Kasumi-1 (cell line): ENCODE measurements around the gene TMEM232.
"Not testable (repeated sequence)": the region's sequence is repeated elsewhere in the genome, so short reads cannot be mapped to it uniquely, and the experiment has no call there.

Experiments used
- DNase-seq, 2 experiments: peaks; one replicate each; lab custom pipeline; 2025; lab: John Stamatoyannopoulos, UW

TMEM232 gene

DNA sequence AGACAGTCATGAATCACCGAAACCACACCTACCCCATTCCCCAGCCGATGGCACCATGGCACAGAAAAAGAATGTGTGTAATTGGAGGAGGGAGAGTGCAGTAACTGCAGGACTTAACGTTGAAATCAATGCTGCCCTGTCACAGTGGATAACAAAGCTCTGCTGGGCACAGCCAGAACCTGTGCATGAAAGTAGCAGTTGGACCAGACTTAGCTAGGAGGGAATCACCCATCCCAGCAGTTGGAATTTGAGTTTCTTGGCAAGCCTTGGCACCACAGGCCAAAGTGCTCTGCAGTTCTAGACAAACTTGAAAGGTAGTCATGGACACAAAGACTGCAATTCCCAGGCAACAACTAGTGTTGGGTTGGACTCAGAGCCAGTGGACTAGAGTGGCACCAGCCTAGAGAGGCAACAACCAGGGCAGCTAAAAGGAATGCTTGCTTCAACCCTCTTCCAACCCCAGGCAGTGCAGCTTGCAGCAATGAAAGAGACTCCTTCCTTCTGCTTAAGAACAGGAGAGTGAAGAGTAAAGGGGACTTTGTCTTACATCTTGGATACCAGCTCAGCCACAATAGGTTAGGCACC lies 19.1 kb downstream of the TMEM232 start:
- DNase-seq, result no peak

DNA sequence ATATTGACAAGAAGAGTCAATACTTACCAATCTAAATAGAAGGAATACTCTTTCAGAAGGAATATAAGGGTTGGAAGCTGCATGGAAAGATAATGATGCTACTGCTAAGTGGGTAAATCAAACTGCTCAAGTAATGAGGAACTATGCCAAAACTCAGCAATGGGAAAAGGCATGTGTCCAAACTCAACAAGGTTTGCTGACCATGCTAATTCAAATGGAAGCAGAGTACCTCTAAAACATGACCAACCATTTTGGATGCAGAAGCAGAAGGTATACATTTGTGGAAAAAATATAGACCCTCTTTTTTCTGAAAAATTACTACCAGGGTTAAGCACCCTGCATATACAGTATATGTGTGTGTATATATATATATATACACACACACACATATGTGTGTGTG lies 21.1 kb downstream of the TMEM232 start:
- no peak for DNase-seq

DNA sequence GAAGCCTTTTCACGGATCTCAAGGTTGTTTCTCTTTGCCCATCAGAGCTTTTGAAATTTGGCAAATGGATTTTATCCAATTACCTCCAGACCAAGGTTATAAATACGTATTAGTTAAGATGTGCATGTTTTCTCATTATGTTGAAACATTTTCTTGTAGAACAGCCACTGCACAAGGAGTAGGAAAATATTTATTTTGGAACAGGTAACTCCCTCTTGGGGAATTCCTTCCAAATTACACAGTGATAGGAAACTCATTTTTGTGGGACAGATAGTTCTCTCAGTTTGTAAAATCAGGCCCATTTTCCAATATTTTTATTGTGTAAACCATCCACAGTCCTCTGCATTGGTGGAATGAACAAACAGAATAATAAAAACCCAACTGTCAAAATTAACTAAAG lies 23.0 kb downstream of the TMEM232 start:
- DNase-seq, result no peak

DNA sequence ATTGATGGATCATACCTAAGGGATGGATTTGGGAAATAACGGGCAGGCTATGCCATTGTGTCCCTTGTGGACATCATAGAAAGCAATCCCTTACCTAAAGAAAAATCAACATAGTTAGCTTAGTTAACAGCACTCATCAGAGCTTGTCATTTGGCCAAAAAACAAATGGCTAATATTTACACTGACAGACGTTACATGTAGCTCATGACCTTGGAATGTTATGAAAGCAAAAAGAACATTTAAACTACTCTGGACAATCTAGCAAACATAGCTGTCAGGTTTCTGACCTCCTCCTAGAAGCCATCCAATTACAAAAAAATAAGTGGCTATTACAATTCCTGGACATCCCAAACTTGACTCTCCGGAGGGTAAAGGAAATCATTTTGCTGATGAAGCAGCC lies 23.8 kb downstream of the TMEM232 start:
- DNase-seq, result no peak

DNA sequence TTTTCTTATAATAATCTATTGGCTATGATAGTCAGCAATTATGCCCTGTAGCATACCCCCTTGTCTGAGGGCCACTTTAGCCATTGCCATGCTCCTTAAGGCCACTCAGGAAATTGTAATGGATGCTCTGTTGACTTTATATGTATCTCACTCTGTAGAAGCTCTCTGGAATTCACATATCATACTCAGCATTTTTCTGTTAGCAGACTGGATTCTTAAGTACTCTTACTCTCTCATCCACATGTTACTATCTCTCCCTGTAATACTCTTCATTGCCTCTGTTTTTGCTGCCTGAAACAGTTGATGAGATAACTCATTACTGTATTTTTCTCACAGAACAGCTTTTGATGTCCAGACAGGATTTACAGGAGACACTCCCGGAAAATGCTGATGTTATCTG lies 24.2 kb downstream of the TMEM232 start:
- no peak for DNase-seq

DNA sequence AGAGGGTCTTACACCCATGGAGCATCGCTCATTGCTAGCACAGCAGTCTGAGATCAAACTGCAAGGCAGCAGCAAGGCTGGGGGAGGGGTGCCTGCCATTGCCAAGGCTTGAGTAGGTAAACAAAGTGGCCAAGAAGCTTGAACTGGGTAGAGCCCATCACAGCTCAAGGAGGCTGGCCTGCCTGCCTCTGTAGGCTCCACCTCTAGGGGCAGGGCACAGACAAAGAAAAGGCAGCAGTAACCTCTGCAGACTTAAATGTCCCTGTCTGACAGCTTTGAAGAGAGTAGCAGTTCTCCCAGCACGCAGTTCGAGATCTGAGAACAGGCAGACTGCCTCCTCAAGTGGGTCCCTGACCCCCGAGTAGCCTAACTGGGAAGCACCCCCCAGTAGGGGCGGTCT lies 33.8 kb downstream of the TMEM232 start:
- not testable (repeated sequence) for DNase-seq

DNA sequence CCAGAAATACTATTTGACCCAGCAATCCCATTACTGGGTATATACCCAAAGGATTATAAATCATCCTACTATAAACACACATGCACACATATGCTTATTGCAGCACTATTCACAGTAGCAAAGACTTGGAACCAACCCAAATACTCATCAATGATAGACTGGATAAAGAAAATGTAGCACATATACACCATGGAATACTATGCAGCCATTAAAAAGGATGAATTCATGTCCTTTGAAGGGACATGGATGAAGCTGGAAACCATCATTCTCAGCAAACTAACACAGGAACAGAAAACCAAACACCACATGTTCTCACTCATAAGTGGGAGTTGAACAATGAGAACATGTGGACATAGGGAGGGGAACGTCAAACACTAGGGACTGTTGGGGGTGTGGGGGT lies 35.9 kb downstream of the TMEM232 start:
- DNase-seq, result not testable (repeated sequence)

DNA sequence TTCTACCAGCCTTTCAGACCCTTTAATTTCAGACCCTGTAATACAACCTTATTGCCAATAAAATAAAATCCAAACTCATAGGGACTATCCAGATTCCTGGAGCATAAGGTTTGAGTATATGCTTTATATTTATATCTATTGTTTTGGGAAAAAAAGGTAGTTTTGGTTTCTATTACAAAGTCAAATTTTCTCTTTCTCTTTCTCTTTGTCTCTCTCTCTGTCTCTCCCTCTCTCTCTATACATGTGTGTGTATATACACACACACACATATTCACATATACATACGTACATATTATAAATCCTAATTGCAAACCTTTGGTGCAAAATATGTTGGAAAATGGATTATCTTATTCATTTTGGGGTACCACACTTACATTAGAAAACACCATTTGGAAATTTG lies 39.0 kb downstream of the TMEM232 start:
- DNase-seq, result no peak

DNA sequence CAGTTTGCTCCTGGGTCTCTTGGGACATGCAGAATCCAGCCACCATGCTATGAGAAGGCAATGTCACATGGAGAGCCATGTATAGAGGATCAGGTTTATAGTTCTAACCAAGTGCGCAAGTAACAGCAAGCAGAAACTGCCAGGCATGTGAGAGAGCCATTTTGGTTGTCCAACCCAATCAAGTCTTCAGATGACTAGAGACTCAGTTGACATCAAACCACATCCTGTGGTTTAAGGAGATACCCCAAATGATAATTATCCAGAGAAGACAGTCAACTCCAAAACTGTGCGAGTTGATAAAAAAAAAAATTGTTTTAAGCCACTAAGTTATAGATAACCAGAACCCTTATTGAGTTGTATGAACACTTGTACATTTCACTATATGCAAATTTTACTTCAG lies 40.2 kb downstream of the TMEM232 start:
- DNase-seq, result no peak

DNA sequence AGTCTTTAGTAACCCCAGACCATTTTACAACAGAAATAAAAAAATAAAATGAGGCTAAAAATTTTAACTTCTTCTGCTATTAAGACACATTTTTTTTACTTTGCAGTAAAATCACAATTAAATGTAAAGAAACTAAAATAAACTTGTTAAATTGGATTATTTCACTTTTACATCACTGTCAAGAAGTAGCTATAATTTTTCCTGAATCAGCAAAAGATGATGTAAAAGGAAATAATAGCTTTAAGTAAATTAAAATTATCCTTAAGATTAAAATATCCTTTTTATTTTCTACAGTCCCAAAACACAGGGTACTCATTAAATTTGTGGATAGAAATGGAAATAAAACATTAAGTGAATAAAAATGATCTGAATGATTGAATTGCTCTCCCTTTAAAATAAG lies 44.5 kb downstream of the TMEM232 start:
- DNase-seq, result no peak

DNA sequence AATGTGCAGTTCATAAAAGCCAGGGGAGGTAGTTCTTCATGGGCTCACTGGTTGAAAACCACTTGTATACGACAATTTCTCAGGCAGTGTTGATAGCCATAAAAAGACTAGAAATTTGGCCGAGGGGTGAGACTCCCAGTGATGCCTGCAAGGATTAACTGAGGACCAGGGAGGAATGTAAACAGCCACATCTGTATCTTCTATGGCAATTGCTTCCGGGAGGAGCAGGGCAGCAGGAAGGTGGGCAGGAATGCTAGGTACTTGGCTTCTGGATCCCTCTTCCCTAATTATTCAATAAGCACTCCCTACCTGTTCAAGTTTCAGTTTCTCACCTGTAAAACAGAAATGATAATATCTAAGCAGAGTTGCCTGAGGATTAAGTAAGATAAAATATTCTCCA lies 45.4 kb downstream of the TMEM232 start:
- DNase-seq, result no peak

DNA sequence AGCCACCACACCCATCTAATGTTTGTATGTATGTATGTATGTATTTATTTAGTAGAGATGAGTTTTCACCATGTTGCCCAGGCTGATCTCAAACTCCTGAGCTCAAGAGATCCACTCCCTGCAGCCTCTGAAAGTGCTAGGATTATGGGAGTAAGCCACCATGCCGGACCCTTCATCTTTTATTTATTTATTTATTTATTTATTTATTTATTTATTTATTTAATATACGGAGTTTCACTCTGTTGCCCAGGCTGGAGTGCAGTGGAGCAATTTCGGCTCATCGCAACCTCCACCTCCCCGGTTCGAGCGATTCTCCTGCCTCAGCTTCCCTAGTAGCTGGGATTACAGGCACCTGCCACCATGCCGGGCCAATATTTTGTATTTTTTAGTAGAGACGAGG lies 49.9 kb downstream of the TMEM232 start:
- DNase-seq, result not testable (repeated sequence)

DNA sequence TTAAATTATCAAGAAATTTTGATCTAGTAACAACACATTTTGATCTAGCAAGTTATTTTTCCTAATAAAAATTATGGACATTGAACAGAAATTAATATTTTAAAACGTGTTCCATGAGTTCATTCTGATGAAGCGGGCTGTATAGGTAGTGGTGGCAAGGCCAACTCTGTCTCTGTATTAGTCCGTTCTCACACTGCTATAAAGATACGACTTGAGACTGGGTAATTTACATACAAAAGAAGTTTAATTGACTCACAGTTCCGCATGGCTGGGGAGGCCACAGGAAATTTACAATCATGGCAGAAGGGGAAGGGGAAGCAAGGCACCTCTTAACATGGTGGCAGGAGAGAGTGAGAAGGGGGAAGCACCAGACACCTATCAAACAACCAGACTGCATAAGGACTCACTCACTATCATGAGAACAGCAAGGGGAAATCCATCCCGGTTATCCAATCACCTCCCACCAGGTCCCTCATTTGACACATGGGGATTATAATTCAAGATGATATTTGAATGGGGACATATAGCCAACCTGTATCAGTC lies 61.2 kb downstream of the TMEM232 start:
- no peak for DNase-seq

DNA sequence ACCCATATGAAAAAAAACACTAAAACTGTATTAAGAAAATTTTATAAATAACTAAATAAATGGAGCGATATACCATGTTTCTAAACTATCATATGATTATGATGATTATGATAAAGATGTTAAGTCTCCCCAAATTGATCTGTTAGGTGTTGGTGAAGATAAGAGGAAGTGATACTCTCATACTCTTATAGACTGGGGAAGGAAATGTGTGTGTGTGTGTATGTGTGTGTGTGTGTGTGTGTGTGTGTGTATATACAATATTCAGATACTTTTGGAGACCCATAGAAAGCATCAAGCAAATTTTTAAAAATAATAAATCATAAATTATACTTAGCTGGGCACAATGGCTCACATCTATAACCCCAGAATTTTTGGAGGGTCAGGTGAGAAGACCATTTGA lies 62.9 kb downstream of the TMEM232 start:
- DNase-seq, result peak; percentile 17 to 33

DNA sequence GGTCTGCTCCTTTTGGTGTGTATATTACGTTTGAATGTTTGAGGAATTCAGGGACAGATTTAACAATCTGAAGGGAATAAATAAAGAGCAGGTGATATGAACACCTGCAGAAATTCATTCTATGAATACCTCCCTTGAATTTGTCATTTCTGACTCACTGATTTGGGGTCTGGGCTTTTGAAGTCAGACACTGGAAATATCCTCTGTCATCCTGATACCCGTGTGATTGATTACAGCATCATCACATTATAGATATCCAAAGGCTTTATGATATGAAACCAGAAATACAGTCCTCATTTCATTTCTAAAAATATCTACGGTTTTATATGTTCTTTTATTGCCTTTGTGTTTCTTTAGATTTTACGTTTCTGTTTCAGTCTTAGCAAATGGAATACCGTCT lies 68.5 kb downstream of the TMEM232 start:
- no peak for DNase-seq

DNA sequence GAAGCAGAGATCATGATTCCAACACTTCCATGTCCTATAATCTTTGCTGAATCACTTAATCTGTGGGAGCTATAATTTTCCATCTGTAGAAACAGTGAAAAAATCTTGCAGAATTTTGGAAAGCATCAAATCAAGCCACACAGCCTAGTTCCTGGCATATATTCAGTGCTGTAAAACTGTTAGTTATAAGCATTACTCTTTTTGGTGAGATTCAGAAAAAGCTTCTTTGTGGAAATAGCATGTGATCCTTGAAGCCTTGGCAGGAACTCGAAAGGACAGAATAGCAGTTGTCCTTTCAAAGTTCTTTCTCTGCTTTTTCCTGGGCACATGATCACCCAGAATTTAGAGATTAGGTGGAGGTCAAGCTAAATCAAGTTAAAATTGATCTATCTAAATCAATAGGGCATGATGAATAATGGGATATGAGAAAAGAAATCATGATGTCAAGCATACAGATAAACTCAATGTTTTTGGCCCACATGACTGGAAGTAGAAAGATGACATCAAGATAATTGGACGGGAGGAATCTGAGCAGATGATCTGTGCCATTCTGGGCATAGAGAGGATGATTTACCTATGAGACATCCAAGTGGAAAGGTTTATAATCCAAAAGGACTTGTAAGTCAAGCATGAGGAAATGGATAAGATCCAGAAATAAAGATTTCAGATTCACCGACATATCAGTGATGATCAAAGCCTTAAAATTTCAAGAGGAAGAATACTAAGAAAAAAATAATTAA lies 73.1 kb downstream of the TMEM232 start:
- DNase-seq, result no peak

DNA sequence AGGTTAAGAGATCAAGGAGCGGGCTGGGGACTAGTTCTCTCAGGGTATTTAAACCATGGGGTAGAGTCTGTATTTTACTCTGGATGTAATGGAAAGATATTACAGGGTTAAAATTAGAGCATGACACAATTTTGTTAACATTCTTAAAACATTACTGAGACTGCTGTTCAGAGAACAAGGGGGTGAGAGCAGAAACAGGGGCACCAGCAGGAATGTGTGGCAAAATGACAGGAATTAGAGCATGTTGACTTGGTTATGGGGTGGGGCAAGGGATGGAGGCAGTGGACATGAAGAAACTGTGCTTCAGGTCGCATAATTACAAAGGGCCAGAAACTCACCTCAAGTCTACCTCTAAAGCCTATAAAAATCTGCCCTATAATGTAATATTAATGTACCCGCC lies 75.0 kb downstream of the TMEM232 start:
- no peak for DNase-seq

DNA sequence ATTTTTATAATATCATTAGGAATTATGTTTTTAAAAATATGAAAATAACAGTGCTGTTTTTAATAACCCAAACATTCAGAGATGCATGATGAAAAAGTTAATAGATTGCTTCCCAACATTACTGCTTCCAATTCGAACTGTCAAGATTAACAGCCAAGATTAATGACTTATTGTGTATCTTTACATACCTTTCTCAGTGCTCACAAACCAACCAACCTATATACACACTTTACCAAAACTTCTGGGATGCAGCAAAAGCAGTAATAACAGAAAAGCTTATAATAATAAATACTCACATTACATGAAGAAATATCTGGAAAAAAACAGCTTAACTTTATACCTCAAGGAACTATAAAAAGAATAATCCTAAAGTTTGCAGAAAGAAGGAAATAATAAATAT lies 82.1 kb downstream of the TMEM232 start:
- no peak for DNase-seq

DNA sequence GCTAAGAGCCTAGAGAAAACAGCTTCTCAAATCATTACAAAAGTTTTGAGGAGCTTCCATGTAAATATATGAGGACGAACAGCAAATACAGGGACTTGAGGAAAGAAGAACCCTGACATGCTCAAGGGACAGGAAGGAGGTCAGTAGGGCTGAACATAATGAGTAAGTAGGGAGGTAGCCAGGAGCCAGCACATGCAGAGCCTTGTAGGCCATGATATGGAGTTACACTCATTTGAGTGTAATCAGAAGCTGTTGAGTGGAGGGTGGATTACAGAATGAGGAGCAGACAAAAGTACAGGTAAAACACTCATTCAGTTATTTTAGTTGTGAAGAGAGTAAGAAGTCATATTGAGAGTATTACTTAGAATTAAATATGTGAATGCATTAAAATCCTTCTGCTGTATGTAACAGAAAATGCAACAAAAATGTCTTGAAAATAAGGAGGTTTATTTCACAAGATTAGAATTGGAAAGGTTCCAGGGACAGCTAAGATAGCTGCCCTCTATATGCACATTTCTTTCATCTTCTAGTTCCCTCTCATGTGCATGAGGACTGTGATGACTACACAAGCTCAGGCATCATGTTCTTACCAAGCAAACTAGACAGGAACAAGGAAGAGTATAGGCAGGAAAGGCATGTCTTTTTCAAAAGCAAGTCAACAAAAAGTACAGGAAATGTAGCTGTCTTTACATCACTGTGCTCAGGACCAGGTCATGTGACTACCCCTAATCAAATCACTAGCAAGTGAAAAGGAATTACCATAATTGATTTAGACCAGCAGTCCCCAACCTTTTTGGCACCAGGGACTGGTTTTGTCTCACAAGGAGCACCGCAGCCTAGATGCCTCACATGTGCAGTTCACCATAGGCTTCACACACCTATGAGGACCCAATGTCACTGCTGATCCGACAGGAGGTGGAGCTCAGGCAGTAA lies 87.2 kb downstream of the TMEM232 start:
- no peak for DNase-seq

DNA sequence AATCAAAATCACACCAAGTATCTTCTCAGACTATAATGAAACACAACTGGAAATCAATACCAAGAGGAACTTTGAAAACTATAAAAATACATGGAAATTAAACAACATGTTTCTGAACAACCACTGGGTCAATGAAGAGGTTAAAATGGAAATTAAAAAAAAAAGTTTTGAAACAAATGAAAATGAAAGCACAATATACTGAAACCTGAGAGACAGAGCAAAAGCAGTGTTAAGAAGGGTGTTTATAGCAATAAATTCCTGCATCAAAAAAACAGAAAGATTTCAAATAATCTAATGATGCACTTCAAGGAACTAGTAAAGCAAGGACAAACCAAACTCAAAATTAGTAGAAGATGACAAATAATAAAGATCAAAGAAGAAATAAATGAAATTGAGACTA lies 92.0 kb downstream of the TMEM232 start:
- no peak for DNase-seq

DNA sequence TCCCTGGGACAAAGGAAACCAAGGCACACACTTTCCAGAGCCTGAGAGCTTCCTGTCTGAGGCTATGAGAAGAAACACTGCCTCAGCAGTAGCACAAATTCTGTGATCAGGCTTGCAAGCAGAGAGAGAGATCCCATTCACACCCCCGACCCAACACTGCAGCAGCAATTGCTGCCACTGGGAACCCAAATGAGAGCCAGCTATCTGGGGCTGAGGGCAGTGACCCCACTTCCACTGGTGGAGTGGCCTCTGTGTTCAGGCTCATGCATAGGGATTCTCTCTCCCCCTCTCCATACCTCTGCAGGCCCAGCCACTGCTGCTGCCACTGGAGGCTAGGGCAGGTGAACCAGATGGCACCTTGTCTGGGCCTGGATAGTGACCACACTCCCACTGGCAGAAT lies 95.2 kb downstream of the TMEM232 start:
- DNase-seq, result no peak

DNA sequence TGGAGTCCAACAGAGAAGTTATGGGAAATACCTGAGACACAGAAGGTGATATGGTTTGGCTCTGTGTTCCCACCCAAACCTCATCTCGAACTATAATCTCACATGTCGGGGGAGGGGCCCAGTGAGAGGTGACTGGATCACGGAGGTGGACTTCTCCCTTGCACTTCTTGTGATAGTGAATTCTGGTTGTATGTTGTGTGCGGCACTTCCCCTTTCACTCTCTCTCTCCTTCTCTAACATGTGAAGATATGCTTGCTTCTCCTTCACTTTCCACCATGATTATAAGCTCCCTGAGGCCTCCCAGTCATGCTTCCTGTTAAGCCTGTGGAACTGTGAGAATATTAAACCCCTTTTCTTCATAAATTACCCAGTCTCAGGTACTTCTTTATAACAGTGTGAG lies 96.1 kb downstream of the TMEM232 start:
- DNase-seq, result no peak
